Astrocyte (in vitro differentiated cells and primary cell): Measurements from ENCODE around the gene CFAP74.

Experiments
- EZH2 ChIP-seq: IDR thresholded peaks from 2 replicates; pipeline ENCODE4 v1.6.1; 2012; ENCODE audit warnings: mild to moderate bottlenecking, low read length, inconsistent platforms; ENCODE audit not compliant: insufficient read depth
- TF ChIP-seq, protein P1 (sequence below): IDR thresholded peaks from 2 replicates; pipeline ENCODE4 v1.5.1; 2011; ENCODE audit warnings: low read depth, mild to moderate bottlenecking, inconsistent platforms, low read length, moderate library complexity; ENCODE audit not compliant: insufficient read depth

- TF ChIP-seq, protein P1, sequence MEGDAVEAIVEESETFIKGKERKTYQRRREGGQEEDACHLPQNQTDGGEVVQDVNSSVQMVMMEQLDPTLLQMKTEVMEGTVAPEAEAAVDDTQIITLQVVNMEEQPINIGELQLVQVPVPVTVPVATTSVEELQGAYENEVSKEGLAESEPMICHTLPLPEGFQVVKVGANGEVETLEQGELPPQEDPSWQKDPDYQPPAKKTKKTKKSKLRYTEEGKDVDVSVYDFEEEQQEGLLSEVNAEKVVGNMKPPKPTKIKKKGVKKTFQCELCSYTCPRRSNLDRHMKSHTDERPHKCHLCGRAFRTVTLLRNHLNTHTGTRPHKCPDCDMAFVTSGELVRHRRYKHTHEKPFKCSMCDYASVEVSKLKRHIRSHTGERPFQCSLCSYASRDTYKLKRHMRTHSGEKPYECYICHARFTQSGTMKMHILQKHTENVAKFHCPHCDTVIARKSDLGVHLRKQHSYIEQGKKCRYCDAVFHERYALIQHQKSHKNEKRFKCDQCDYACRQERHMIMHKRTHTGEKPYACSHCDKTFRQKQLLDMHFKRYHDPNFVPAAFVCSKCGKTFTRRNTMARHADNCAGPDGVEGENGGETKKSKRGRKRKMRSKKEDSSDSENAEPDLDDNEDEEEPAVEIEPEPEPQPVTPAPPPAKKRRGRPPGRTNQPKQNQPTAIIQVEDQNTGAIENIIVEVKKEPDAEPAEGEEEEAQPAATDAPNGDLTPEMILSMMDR: no peak
- TF ChIP-seq EZH2: no peak
These were observed 86.1 kb downstream of the CFAP74 start for GRCh38 chr1:1917304-1917976.
